Transverse colon (tissue), 4 donors: ENCODE data around the gene NCK2.

ENCODE experiments used
- CTCF ChIP-seq, 5 experiments: fragments of 200-600 bp in 3 of 5; fragments of 450-650 bp in 2 of 5; sonication (generic) in 3 of 5; IDR thresholded peaks; 1 replicate in 2 of 5; 2 replicates in 3 of 5; pipeline ENCODE4 v1.5.1; 2016 to 2017; ENCODE audit warnings: antibody characterized with exemption in 5 of 5, inconsistent platforms in 3 of 5, mild to moderate bottlenecking in 2 of 5, moderate library complexity in 1 of 5
- POLR2A ChIP-seq: fragments of 450-650 bp; IDR thresholded peaks from one replicate; pipeline ENCODE4 v1.6.1; 2016; ENCODE audit warnings: antibody characterized with exemption, mild to moderate bottlenecking, moderate library complexity
- POLR2AphosphoS5 ChIP-seq, 3 donors: sonication (generic); formaldehyde crosslinking; IDR thresholded peaks; one replicate each; pipeline ENCODE4 v1.6.1; 2016; ENCODE audit warnings: antibody characterized with exemption in 3 of 3

DNA sequence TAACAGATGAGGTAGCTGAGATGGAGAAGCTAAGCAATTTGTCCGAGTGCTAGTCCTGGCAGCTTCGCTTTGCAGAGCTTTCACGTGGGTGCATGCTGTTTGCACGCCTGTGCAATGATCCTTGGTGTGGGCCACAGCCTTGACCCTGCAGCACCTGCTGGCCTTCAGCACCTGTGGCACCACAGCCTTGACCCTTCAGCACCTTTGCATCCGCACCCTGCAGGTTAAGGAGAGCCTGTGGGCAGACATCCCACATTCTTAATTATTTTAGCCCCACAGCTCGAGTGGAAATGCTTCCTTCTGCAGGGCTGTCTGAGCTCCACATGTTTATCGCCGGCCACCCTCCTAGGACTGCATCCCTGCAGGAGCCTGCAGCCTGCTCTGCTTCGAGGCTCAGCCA lies 19.3 kb downstream of the NCK2 start:
- TF ChIP-seq POLR2A, result no peak
- TF ChIP-seq CTCF (IDR thresholded peaks at IDR 0.05), result no peak
- no peak for TF ChIP-seq POLR2AphosphoS5 (IDR thresholded peaks at IDR 0.05)
